AG09309 (cell line): ENCODE data around the gene CXCR1.

ENCODE experiments used
- DNase-seq: peaks from one replicate; pipeline ENCODE4 v3.0.0-alpha.2; 2010; ENCODE audit warnings: low read depth
- H3K4me3 ChIP-seq: 2 replicates; pipeline ENCODE4 v1.5.1; 2011; ENCODE audit warnings: mild to moderate bottlenecking, low read depth, low read length, moderate library complexity; ENCODE audit not compliant: control insufficient read depth
- CTCF ChIP-seq: IDR thresholded peaks from 2 replicates; pipeline ENCODE4 v1.5.1; 2011; ENCODE audit warnings: mild to moderate bottlenecking, low read depth, low read length, inconsistent platforms; ENCODE audit not compliant: insufficient read depth, control insufficient read depth; ENCODE audit errors: missing control alignments

CXCR1 gene

GRCh38 chr2:218152172-218152571 lies 14.6 kb downstream of the CXCR1 start:
- TF ChIP-seq CTCF: no peak

GRCh38 chr2:218149848-218150440 lies 16.8 kb downstream of the CXCR1 start:
- H3K4me3 ChIP-seq: no peak overlapping the region
- TF ChIP-seq CTCF: no peak
- DNase-seq: no peak

More at GRCh38 chr2:218152172-218152571, 14.6 kb downstream of the CXCR1 start:
- no peak for DNase-seq
- H3K4me3 ChIP-seq: no peak overlapping the region

GRCh38 chr2:218149098-218149497 lies 17.7 kb downstream of the CXCR1 start:
- no peak for TF ChIP-seq CTCF
- no peak overlapping the region for H3K4me3 ChIP-seq
- no peak for DNase-seq

GRCh38 chr2:218146056-218146455 lies 20.7 kb downstream of the CXCR1 start:
- no peak overlapping the region for H3K4me3 ChIP-seq
- no peak for TF ChIP-seq CTCF
- DNase-seq: no peak

GRCh38 chr2:218145124-218145523 lies 21.6 kb downstream of the CXCR1 start:
- no peak for TF ChIP-seq CTCF
- H3K4me3 ChIP-seq: no peak overlapping the region

GRCh38 chr2:218138047-218138446 lies 28.7 kb downstream of the CXCR1 start:
- no peak for DNase-seq
- H3K4me3 ChIP-seq: no peak overlapping the region
- no peak for TF ChIP-seq CTCF

More at GRCh38 chr2:218145124-218145523, 21.6 kb downstream of the CXCR1 start:
- no peak for DNase-seq
